DOHH2 (cell line): ENCODE data around the gene KLHL40.

ENCODE experiments used
- EZH2phosphoT487 ChIP-seq: fragments of 200-600 bp; sonication (generic); IDR thresholded peaks from 2 replicates; pipeline ENCODE4 v1.6.1; 2017; ENCODE audit warnings: borderline replicate concordance, mild to moderate bottlenecking, antibody characterized with exemption, low read length, moderate library complexity, mixed read lengths
- TF ChIP-seq, protein P1 (sequence below): fragments of 200-600 bp; sonication (generic); IDR thresholded peaks from one replicate; pipeline ENCODE4 v1.5.1; 2014; ENCODE audit warnings: antibody characterized with exemption, mild to moderate bottlenecking, low read depth, low read length; ENCODE audit not compliant: poor library complexity, severe bottlenecking

- TF ChIP-seq, protein P1, sequence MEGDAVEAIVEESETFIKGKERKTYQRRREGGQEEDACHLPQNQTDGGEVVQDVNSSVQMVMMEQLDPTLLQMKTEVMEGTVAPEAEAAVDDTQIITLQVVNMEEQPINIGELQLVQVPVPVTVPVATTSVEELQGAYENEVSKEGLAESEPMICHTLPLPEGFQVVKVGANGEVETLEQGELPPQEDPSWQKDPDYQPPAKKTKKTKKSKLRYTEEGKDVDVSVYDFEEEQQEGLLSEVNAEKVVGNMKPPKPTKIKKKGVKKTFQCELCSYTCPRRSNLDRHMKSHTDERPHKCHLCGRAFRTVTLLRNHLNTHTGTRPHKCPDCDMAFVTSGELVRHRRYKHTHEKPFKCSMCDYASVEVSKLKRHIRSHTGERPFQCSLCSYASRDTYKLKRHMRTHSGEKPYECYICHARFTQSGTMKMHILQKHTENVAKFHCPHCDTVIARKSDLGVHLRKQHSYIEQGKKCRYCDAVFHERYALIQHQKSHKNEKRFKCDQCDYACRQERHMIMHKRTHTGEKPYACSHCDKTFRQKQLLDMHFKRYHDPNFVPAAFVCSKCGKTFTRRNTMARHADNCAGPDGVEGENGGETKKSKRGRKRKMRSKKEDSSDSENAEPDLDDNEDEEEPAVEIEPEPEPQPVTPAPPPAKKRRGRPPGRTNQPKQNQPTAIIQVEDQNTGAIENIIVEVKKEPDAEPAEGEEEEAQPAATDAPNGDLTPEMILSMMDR, result no peak
- no peak for TF ChIP-seq EZH2phosphoT487
Measured at GRCh38 chr3:42725454-42725853, 40.1 kb downstream of the KLHL40 start.
